Nephron progenitor cell (in vitro differentiated cells): ENCODE measurements around the gene ETFRF1.

Source experiments
- DNase-seq: peaks from one replicate; pipeline ENCODE4 v3.0.0; 2021
- H3K27ac Mint-ChIP-seq: 2 replicates; pipeline ENCODE4 v1.8.0; 2021; ENCODE audit warnings: mild to moderate bottlenecking, moderate library complexity, mixed read lengths
- H3K27me3 Mint-ChIP-seq: 2 replicates; pipeline ENCODE4 v1.8.0; 2021; ENCODE audit warnings: mild to moderate bottlenecking, low read depth, mixed read lengths; ENCODE audit not compliant: poor library complexity
- H3K36me3 Mint-ChIP-seq: 2 replicates; pipeline ENCODE4 v1.8.0; 2021; ENCODE audit warnings: low read depth, mixed read lengths
- H3K4me1 Mint-ChIP-seq: 2 replicates; pipeline ENCODE4 v1.8.0; 2021; ENCODE audit warnings: mixed read lengths
- H3K4me3 Mint-ChIP-seq: 2 replicates; pipeline ENCODE4 v1.8.0; 2021; ENCODE audit warnings: mild to moderate bottlenecking, moderate library complexity, mixed read lengths
- H3K9me3 Mint-ChIP-seq: 2 replicates; pipeline ENCODE4 v1.8.0; 2021; ENCODE audit warnings: mild to moderate bottlenecking, moderate library complexity, mixed read lengths
- TF ChIP-seq, protein P1 (sequence below): fragments of 200-600 bp; sonication (generic); IDR thresholded peaks from 2 replicates; pipeline ENCODE4 v1.5.0; 2021; ENCODE audit warnings: antibody characterized with exemption

Gene ETFRF1

GRCh38 chr12:25236190-25236589, 41.2 kb downstream of the ETFRF1 start:
- TF ChIP-seq, protein P1, sequence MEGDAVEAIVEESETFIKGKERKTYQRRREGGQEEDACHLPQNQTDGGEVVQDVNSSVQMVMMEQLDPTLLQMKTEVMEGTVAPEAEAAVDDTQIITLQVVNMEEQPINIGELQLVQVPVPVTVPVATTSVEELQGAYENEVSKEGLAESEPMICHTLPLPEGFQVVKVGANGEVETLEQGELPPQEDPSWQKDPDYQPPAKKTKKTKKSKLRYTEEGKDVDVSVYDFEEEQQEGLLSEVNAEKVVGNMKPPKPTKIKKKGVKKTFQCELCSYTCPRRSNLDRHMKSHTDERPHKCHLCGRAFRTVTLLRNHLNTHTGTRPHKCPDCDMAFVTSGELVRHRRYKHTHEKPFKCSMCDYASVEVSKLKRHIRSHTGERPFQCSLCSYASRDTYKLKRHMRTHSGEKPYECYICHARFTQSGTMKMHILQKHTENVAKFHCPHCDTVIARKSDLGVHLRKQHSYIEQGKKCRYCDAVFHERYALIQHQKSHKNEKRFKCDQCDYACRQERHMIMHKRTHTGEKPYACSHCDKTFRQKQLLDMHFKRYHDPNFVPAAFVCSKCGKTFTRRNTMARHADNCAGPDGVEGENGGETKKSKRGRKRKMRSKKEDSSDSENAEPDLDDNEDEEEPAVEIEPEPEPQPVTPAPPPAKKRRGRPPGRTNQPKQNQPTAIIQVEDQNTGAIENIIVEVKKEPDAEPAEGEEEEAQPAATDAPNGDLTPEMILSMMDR = no peak
- Mint-ChIP-seq H3K36me3 (peaks cover 40% of the 10 kb centered on the region), H3K4me1 (no peaks in the 10 kb centered on the region), H3K4me3 (no peak overlapping the region), H3K9me3 (no peaks in the 10 kb centered on the region), H3K27ac (no peak overlapping the region), H3K27me3 (no peaks in the 10 kb centered on the region)
- DNase-seq = no peak

GRCh38 chr12:25236626-25237025, 41.6 kb downstream of the ETFRF1 start:
- no peaks in the 10 kb centered on the region for H3K27me3 Mint-ChIP-seq
- H3K27ac Mint-ChIP-seq = no peak overlapping the region
- DNase-seq = no peak
- TF ChIP-seq, protein P1 = no peak
- H3K9me3 Mint-ChIP-seq = no peaks in the 10 kb centered on the region
- no peaks in the 10 kb centered on the region for H3K4me1 Mint-ChIP-seq
- no peak overlapping the region for H3K4me3 Mint-ChIP-seq
- H3K36me3 Mint-ChIP-seq = peaks cover 40% of the 10 kb centered on the region

DNA sequence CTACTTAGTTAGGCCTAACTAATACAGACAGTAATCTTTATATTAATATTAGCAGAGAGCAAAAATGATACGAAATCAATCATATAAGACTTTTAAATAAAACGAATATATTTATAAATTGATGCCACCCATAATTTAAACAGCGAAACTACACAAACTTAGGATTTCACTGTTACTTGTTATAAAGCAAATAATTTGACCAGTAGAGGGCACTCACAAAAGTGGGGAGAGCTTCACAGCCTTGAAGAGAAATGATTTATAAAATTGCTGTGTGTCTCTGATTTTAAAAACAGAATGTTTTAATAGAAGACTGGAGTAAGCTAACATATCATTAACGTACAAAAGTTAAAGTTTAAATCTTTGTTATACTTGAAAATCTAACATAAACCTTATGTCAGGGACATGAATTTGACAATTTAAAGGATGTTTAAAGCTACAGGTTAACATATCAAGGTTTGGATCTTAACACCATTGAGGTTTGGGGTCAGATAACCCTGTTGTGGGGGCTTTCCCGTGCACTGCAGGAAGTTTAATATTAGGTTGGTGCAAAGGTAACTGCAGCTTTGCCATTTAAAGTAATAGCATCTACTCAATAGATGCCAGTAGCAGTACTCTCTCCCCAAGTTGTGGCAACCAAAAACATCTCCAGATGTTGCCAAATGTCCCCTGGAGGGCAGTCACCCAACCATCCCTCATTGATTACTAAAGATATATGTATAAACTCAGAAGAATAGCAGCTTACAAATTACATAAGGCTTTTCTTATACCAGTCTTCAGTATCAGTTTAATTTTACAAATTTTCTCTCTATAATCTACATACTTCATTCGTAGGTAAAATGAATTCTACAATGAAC, 46.4 kb downstream of the ETFRF1 start:
- Mint-ChIP-seq H3K27ac (no peak overlapping the region), H3K4me1 (peaks cover 6% of the 10 kb centered on the region), H3K27me3 (no peaks in the 10 kb centered on the region), H3K4me3 (no peak overlapping the region), H3K9me3 (no peaks in the 10 kb centered on the region), H3K36me3 (peaks cover 45% of the 10 kb centered on the region)
- TF ChIP-seq, protein P1 = peak; percentile 61
- no peak for DNase-seq

DNA sequence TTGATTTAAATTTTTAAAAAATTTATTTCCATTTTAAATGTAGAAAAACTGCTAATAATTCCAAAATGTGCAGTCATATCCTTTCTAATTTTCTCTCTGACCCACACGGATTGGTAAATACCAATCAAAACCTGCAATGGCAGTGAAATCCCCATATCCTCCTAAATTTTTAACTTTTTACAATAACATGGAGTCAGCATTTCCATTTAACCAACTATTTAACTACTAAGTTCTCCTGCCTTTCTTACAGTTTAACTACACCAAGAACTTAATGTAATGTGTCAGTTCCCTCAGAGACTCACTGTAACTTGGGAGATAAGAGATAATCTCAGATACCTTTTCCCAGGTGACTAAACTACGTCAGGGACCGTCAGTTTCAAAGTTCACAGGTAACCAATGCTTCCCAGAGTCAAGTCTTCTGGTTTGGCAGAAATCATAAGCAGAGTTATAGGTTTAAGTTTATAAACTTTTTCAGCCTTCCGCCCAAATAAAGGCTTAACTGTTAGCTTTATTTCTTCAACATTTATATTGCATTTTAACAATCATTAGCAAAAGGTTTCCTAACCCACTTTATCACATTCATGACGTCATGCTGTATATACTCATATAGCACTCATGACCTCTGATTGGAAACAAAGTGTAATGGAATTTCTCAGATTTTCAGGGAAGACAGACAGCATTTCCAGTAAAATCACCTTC, 48.1 kb downstream of the ETFRF1 start:
- DNase-seq = no peak
- TF ChIP-seq, protein P1 = no peak
- Mint-ChIP-seq H3K36me3 (peaks cover 41% of the 10 kb centered on the region), H3K27me3 (no peaks in the 10 kb centered on the region), H3K4me1 (peaks cover 6% of the 10 kb centered on the region), H3K27ac (no peak overlapping the region), H3K4me3 (no peak overlapping the region), H3K9me3 (peaks cover 4% of the 10 kb centered on the region)

DNA sequence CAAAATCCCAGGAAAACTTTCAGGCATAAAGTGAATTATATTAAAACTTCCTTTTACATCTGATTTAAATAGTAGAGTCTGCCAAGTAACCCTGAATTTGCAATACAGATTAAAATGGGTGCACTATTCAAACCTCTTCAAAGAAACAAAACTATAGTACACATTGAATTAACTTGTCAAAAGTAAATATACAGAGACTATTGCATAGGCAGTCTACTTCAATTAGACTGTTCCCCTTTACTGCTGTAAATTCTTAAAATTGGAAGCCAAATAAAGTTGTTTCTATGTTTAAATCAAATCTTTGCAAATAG, 48.6 kb downstream of the ETFRF1 start:
- peaks cover 43% of the 10 kb centered on the region for H3K36me3 Mint-ChIP-seq
- TF ChIP-seq, protein P1 = no peak
- no peak overlapping the region for H3K4me3 Mint-ChIP-seq
- no peaks in the 10 kb centered on the region for H3K27me3 Mint-ChIP-seq
- H3K27ac Mint-ChIP-seq = no peak overlapping the region
- DNase-seq = no peak
- H3K4me1 Mint-ChIP-seq = peaks cover 9% of the 10 kb centered on the region
- H3K9me3 Mint-ChIP-seq = peaks cover 4% of the 10 kb centered on the region
